HG03432 (cell line): ENCODE data around the gene TOLLIP.

Experiments
- ATAC-seq: cut with Tn5 transposase; IDR thresholded peaks from one replicate; pipeline ENCODE4 v1.9.1; 2021; ENCODE audit warnings: mild to moderate bottlenecking, moderate library complexity; ENCODE audit not compliant: unreplicated experiment

TOLLIP gene

DNA sequence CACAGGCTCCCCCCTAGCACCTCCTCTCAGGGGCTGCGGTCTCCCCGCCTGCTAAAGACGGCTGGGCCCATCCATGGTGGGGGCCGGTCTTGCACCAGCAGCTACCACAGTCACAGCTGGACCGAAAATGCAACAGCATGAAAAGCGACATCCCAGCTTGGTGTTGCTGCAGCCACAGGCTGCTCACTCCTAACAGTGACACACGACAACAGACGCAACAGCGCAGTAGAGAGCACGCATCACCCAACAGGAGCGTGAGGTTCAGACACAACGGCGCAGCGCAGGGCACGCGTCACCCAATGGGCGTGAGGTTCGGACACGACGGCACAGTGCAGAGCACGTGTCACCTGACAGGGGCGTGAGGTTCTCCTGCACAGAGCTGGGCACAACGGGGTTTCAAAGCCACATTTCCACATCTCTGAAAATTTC, 24.1 kb downstream of the TOLLIP start:
- ATAC-seq = no peak

GRCh38 chr11:1283906-1284305, 25.5 kb downstream of the TOLLIP start:
- no peak for ATAC-seq

DNA sequence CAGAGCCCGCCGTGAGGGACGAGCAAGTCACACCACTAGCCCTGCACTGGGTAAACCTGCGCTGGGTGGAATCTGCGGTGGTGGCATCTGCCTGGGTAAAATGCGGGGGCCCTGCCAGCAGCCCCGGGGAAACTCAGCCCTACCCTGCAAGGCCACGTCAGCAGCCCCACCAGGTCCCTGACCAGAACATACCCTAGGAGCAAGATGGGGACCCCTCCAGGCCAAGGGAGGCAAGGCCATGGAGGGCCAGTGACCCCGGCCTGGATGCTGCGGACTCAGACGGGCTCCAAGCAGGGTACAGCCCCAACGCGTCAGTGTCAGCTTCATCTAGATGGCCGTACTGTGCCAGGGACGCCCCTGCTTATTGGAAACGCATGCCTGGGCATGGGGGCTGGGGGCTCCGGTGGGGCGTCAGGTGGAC, 26.3 kb downstream of the TOLLIP start:
- no peak for ATAC-seq

DNA sequence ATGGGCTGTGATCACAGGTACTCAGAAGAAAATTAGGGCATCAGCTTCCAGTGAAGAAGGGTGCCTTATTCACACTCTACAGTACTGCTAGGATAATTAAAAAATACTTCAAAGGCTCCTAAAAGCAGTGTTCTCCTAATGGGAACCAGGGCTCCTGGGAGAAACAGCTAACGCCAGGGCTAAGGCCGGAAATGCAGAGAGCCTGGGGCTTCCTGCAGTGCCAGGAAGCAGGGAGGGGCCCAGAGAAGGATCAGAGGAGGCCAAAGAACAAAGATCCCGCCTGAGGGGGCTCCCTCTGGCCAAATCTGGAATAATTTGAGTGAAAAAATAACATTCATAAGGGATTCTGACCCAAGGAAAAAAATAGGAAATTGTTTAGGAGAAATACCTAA, 27.5 kb downstream of the TOLLIP start:
- ATAC-seq = no peak

DNA sequence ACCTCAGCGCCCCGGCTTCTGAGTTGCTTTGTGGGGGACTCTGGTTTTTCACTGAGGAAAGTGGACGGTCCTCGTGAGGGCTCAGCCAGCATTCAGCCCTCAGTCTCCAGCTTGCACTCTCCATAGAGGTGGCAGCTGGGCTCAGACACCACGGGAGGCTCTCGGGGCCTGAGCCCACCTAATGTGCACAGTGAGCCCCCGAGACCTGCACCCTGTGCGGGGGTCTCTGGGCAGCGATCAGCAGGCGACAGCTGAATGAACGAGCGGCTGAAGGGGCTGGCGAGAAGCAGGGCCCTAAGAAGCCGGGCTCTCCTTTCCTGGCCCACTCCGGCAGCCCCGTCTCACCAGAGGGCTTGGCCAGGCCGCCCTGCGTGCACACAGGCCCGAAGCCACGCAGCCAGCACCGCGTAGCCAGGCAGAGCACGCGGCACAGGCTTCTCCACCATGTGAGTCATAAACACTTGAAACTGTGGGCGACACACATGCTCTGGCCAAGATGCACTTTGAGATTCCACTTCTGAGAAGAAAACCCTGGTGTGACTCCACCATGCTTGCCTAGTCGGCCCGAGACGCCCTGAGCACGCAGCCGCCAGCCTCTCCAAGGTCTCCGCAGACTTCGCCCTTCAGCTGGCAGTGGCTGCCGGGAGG, 28.0 kb downstream of the TOLLIP start:
- no peak for ATAC-seq

GRCh38 chr11:1280116-1281035, 29.1 kb downstream of the TOLLIP start:
- ATAC-seq = no peak

DNA sequence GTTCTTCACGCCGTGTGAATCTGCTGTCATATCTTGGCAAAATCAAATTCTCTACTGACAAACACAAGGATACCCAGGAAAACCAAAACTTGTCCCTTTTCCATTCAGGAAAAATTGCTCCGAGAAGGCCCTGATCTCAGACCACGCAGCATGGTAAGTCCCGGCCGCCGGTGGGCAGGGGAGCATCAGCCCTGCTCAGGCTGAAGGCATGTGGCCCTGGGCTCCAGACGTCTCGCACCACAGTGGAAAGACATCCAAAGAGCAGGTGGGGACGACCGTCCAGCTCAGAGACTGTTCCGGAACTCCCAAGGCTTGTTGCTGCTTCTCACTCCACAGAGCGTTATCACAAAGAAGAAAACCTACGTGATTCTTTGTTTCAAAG, 29.8 kb downstream of the TOLLIP start:
- ATAC-seq = no peak

DNA sequence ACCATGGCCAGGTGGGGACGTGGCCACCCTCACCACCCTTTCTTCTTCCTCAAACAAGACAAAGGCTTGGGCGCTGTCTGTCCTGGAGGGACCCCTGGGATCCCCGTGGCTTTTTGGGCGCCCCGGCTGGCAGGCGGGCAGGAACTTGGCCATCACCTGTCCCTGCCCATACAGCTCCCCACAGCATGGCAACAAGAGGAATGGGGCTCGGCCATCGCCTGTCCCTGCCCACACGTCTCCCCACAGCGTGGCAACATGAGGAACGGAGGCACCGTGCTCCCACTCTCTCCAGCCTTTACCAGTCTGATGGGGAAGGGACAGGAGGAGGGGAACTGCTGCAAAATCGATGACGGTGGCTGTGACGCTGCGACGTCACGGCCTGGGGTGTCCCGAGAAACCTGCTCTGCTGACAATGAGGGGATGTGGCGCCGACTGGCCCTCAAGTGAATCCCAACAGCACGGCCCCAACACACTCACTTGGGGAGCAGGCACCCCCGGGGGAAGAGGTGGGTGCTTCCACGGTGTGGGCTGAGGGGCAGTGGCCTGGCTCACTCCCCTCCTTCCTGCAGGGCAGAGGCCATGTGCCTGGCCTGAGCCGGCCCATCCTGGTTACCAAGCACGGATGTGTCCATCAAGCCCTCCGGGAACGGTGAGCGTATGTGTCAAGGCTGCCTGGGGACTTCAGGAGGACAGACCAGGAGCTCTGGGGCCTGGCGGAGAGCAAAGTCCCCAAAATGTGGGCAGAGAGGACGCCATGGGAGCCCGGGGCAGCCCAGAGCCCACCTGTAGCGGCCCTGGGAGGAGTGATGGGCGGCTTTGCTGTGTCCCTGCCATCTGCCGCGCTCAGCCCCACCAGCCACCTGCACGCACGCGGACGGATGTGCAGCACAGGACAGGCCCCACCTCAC, 30.4 kb downstream of the TOLLIP start:
- ATAC-seq = no peak

- ATAC-seq = no peak
Measured at GRCh38 chr11:1277936-1278512, 31.4 kb downstream of the TOLLIP start.

GRCh38 chr11:1276866-1277615, 32.4 kb downstream of the TOLLIP start:
- ATAC-seq = no peak

DNA sequence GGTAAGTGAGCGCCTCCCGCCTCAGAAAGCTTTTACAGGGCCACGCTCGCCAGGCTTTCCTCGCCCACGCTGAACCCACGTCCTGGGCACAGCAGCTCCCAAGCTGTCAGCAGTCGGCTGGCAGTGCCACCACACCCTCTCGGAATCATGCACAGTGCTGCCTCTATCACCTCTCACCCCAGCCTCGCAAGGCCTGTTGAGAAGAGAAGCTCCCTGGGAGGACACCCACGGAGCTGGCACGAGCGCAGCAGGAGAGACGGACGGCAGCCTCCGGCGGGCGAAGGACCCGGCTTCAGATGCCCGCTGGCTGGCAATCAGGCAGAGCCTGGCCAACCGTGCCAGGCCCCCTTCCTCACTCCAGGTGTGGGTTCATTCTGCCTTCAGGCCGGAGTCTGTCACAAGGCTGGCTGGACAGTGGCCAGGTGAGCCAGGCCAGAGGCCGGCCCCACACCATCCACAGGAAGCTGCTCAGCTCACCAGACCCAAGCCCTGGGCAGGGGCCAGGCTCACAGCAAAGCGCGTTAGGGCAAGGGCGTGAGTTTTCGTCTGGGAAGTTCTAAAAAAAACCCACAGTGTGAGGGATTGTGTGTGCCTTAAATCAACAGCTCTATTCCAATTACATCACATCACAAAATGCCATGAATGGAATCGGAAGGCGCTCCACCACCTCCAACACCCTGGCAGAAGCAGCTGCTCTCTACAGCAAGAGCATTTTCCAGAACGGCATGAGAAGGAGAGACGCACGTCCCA, 33.2 kb downstream of the TOLLIP start:
- ATAC-seq = no peak

DNA sequence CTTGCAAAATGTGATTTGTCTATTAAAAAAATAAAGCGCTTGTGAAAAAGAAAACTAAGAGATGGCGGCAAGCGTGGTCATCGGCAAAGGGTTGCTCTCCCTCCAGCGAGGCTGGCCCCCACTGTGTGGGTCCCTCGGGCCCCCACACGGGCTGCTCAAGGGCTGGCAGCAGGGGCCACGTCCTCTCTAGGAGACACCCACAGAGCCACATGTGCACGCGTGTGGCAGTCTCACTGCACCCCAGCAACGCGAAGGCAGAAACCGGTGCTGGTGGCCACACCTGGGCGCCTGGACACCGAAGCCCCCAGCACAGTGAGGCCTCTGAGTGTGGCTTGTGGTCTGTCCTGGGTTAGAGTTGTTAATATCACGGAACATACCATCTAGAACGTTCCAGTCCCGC, 34.4 kb downstream of the TOLLIP start:
- ATAC-seq = no peak

DNA sequence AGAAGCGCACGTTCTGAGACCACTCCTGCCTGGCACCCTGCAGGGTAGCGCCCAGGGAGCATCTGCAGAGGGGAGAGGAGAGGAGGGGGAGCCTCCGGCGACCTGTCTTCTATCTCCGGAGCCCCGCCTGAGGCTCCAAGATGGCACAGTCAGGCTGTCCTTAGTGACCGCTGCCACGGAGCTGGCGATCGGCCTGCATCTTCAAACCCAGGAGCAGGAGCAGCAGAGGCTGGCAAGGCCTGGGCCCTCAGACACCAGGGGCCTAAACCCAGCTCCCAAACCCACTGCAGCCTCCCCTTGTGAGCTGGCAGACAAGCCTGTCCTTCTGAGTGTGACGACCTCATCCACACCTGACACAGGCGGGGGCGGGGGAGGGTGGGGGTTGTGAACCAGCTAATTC, 34.9 kb downstream of the TOLLIP start:
- ATAC-seq = no peak

- ATAC-seq = no peak
Measured at GRCh38 chr11:1272531-1272930, 36.9 kb downstream of the TOLLIP start.

GRCh38 chr11:1271927-1272326, 37.5 kb downstream of the TOLLIP start:
- ATAC-seq = no peak

DNA sequence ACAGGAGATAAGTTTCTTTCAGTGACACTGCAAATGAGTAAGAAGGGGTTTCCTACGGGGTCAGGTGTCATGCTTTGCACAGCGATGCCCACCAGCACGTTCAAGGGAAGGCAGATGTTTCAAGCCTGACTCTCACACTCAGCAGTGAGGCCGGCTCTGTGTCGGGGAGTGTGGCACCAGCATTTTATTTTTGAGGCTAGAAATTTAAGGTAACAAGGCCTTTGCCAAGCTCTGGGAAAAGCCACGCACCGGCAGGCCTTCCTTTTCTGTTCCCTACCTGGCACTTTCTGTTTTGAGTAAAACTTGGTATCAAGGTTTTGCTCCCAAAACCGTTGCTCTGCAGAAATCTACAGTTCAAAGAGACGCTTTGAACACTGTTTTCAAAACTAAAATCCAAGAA, 38.0 kb downstream of the TOLLIP start:
- ATAC-seq = no peak

DNA sequence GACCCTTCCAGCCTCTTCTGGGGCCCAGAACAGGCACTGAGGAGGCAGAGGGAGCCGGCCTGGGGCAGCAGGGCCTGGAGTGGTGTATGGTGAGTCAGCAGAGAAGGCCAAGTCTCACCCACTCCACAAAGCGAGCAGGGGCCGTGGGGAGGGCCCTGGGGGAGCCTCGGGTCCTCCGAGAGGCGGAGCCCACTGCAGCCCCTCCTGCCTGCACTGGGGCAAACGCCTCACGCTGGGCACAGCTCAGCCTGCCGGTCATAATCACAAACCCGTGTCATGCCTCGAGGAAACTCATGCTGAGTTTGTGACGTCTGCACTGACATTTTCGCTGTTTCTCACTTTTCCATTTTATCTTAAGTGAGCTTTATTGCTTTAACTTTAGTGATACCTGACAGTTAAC, 38.4 kb downstream of the TOLLIP start:
- no peak for ATAC-seq

- ATAC-seq = no peak
Measured at GRCh38 chr11:1270476-1270875, 39.0 kb downstream of the TOLLIP start.

DNA sequence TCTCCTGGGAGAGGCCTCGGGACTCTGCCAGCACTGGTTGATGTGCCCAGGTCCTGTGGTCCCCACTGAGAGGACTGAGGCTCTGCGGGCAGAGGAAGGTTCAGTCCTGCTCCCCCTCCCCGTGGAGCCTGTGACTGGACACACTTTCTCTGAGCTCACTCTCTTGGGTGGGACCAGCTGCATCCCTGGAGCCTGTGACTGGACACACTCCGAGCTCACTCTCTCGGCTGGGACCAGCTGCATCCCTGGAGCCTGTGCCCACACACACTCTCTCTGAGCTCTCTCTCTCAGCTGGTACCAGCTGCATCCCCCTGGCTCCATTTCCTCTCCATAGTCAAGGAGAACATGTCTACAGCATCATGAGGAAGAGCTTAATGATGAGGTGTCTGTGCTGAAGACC, 39.5 kb downstream of the TOLLIP start:
- no peak for ATAC-seq
